Raji (cell line): Measurements from ENCODE around the gene ITPR1.

Experiments used
- POLR2A ChIP-seq: IDR thresholded peaks from 2 replicates; pipeline ENCODE4 v1.6.1; 2011; ENCODE audit warnings: low read depth, low read length, control low read depth; ENCODE audit not compliant: insufficient read depth

ITPR1 gene

DNA sequence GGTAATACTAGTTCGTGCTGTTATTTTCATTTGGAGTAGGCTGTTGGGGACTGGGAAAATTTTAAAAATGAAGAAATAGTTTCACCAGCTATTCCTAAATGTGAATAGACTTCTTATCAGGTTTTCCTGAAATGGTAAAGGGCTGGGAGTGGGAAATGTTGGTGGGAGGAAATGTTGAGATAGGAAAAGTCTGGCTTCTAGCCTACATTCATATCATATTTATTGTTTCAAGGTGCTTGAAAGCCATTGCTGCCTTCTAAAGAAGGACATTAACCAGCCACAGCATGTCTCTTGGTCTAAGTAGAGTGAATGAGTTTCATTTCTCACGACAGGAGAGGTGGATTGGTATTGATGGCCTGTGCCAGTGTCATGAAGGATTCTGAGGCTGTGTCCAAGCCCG is 288.9 kb downstream of the ITPR1 start:
- no peak for TF ChIP-seq POLR2A

DNA sequence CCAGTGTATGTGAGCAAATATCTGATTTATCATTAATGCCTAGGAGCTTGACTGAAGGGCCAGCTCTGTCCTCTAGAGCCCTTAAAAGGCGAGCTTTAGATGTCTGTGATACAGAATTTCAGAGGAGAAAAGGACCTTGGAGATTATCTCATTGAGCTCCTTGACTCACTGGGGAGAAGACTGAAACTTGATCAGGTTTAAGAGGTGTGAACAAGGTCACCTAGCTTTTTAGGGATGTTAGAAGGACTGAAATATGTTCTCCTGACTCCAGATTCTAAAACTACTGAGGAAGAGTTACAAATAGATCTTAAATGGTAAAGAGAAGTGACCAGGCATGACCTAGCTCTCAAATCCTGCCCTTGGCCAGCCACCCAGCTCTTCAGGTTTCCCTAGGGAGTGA is 292.4 kb downstream of the ITPR1 start:
- no peak for TF ChIP-seq POLR2A

DNA sequence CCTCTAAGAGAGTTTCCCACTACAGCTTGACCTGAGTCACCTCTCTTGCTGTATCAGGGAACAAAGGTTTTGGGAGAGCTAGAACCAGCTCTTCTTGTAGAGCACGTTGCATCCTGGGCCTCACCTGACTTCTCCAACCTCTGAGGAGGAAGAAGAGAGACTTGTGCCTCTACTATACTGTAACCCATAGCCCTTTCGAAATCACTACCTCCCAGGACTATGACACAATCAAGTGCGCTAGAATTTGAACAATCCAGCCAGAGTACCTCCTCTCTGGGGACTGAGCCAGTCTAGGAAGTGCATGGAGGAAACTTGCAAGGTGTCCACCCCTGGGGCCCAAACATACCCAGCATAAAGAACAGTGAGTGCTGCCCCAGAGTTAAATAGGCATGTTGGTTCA is 293.3 kb downstream of the ITPR1 start:
- no peak for TF ChIP-seq POLR2A

DNA sequence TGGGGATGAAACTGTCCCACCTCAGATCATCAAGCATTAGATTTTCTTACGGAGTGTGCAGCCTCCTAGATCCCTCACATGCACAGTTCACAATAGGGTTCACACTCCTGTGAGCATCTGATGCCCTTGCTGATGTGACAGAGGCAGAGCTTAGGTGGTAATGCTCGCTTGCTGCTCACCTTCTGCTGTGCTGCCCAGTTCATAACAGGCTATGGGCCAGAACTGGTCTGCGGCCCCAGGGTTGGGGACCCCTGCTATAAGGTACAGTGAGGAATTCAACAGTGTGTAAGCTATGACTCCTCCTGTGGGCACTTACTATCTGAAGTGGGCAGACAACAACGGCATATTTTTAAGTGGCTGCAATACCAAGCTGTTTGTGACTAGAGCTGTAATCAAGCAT is 298.2 kb downstream of the ITPR1 start:
- TF ChIP-seq POLR2A = no peak

DNA sequence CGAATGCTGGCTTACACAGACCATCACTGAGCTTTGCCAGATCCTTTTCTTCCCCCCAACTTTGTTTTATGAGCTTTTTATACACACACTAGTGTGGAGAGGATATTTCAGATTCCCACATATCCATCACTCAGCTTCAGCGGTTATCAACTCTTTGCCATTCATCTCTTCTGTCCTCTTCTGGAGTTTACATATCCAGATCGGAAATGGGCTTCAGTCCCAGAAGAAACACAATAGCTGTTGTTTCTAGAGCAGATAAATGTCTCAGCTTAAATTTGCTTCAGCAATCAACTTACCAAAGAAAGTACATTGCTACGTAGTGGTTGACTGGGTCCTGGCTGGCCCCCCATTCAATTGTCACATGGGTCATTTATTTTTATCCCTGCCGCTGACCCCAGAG is 300.2 kb downstream of the ITPR1 start:
- TF ChIP-seq POLR2A = no peak

DNA sequence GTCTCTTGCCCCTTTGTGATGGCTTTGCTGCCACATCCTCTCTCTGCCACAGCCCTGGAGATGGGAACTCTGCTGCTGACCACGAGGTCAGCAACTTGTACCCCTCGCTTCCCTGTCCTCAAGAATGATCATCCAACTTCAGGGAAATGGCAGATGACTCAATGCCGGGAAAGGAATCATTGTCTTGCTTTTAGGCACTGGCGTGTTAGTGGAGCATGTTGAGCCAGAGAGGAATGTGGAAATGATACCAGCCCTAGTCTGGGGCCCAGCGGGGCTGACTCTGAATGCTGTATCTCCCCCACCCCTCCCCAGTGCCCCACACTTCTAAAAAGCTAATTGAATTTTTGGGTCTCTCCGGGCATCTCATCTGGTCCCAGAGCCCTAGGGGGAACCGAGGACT is 301.2 kb downstream of the ITPR1 start:
- no peak for TF ChIP-seq POLR2A

DNA sequence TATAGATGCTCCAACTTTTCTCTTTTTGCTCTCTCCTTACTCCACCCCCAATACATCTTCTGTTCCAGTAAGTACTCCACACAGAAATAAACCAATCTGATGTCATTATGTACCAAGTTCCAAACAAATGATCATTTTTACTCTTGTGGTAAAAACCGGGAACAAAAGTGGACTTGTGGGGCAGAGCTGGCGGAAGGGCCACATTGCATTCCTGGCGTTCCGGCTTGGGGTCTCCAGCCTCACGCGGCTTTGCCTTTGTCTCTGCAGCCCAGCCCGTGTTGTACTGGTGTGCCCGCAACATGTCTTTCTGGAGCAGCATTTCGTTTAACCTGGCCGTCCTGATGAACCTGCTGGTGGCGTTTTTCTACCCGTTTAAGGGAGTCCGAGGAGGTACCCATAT is 301.6 kb downstream of the ITPR1 start:
- no peak for TF ChIP-seq POLR2A

DNA sequence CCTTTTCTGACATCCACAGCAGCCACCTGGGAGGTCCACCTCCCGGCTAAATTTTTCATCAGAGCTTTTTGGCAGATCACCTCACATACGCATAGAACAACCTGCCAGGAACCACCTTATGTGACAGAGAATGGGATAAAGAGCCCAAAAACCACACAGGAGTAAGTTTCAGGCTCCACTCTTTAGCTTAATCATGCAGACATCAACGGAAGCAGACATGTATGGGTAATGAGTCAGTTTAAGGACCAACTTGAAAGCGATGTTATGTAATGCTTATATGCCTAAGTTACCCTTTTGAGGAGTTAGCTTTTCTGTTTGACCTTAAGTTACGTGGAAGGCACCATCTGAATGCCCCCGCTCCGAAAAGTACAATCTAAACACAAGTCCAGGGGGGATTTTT is 302.8 kb downstream of the ITPR1 start:
- TF ChIP-seq POLR2A = no peak

DNA sequence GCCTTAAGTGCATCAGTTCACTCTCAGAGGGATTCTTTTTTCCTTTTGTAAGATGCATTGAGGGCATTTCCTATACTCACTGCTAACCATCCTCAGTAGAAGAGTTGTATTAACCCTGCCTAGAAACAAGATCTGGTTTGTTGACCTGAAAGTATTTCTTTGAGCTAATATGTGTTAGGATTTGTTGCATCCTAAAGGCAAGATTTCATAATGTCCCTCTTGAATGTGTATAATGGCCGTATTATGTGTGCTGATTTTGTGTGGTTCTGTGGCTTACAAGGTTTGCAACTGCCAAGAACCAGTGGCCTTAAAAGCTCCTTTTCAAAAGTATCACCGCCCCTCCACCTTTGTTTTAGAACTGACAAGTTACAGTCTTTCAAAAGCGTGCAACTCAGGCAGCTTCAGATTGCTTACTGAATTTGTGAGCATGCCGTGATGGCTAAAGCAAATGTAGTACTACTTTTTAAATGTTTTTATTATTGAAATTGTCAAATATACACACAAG is 304.1 kb downstream of the ITPR1 start:
- TF ChIP-seq POLR2A = no peak

DNA sequence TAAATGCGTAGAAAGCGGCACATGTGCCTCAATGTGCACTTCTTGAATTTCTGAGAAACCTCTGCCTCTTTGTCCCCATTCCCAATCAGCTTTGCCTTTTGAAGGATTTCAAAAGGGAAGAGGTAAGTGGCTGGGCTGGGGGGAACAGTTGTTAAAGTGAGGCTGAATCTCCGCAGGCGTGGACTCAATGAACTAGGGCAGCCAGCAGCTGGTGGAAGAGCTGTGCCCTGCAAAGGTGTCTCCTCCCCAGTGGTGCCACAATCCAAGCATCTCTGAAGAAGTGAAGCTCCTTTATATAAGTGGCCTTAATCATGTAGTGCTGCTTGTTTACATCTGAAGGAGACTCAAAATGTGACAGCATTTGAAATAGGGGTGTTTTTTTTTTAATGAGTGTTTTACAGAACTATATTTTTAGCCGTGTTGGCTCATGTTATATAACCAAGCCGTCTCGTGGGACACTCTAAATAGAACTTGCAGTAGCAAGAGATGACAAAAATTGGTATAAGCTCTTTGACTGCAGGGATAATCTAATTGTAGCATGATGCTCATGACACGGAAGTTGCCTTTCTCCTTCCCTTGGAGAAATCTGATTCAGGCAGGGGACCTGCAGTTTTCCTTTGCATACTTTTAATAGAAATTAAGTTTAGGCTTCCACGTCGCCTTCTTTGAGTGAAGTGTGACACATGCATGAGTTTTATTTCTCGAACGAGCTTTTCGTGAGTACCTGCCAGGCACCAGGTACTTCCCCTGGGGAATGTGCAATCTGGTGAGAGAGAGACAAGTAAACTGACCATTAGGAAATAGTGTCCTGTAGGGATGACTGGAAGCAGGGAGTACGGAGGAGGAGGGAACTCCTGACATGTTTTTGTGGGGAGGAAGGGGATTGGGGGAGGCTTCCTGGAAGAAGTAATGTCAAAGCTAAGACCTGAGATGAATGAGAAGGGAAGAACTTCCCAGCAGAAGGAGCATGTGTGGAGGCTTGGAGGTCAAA is 306.4 kb downstream of the ITPR1 start:
- no peak for TF ChIP-seq POLR2A

DNA sequence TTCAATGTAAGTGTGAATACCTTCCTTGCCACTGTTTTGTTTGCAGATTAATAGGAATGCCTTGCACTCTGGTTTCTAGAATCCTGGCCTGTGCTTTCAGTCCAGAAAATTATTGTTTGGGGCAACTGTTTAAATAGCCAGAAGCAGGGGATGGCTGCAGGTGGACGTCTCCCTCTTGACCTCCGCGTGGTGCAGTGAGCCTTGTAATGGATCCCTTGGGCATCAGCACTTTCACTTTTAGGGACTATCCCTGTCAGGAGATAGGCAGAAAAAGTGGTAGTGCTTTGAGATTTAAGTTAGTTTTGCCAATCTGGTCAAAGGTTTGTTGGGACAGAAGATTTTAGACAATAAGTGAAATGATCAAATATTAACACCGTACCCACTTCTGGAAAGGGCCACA is 307.4 kb downstream of the ITPR1 start:
- TF ChIP-seq POLR2A = no peak

DNA sequence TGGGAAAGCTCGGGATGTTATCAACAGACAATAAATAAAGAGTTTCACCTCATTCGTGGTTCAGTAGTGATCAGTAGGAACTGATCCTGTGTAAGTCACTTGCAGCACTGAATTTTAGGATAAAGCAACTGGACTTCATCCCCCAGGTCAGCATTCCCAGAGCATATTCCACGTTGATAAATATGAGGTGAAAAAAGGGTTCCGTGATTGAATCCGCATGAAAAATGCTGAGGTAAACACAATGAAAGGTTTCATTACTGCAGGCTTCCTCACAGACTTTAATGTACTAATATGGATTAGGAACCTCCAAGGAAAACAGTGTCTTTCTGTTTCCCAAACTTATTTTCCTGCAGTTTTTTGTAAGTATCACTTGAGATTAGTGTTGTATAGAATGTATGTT is 308.7 kb downstream of the ITPR1 start:
- no peak for TF ChIP-seq POLR2A

DNA sequence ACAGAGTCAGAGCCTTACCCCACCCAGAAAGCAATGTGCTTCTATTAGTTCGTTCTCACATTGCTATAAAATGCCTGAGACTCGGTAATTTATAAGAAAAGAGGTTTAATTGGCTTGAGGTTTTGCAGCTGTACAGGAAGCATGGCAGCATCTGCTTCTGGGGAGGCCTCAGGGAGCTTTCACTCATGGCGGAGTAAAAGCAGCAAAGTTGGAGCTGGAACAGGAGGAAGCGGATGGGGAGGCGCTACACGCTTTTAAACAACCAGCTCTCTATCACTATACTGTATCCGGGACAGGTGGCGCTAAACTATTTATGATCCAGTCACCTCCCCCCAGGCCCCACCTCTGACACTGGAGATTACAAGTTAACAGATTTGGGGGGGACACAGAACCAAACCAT is 309.8 kb downstream of the ITPR1 start:
- TF ChIP-seq POLR2A = no peak

DNA sequence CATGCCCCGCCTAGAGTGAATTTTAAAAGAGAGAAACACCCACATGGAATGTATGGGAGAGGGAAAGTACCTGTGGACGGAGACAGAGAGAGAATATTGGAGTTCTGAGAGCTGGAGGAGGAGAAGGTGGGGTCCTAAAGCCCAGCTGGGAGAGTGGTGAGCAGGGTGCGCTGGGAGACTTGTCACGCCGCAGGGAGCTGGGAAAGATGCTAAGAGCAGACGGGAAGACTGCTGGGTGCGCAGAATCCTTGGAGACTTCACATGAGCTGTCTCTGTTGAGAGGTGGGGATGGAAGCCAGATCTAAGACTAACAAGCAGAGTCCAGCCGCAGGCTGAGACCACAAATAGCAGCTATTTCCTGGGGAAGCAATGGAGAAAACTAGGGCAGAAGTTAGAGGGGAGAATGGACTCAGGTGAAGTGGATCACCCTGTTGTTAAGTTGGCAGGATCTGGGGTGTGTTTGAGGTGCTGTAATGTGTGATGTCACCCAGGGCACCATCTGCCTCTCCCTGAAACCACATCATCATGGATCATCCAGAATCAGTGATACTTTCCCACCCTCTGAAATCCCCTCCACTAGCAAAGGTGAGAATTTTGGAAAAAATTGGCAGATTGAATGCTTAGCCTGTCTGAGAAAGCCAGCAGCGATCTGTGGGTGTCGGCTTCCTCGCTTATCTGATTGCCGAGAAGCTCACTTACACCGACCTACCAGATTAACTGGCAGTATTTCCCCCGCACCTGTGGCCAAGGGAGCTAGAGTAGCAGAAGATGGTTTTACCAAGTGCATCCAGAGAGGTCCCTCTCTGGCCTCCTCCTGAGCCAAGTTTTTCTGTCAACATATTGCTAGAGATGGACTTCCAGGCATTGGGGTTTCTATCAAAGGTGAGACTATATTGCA is 311.3 kb downstream of the ITPR1 start:
- no peak for TF ChIP-seq POLR2A

DNA sequence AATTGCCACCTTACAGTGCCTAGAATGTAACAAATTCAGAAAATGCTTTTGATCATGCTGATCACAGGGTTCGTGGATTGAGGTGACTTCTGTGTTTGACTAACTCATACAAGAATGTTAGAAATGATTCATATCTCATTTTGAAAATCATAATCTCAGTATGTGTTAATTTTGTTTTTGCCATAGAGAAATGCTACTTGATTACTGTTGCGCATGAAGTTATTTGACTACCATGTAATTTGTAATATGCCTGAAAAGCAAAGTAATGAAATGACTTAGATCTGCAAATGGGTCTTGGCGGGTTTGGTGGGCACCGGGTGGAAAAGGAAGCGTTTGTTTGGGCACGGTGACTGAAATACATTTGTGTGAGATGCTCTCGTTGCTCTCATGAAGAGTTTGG is 312.5 kb downstream of the ITPR1 start:
- TF ChIP-seq POLR2A = no peak
